Fibroblast of skin of left biceps (primary cell): ENCODE measurements around the gene GPR155.
"Not testable (repeated sequence)": the region's sequence is repeated elsewhere in the genome, so short reads cannot be mapped to it uniquely, and the experiment has no call there.

Experiments used
- DNase-seq, 2 experiments: peaks; one replicate each; pipeline ENCODE4 v3.0.0-alpha.2; 2013; ENCODE audit warnings: low read depth in 2 of 2

The GPR155 gene

GRCh38 chr2:174492963-174493431 lies 6.2 kb upstream of the GPR155 start:
- DNase-seq, result no peak

DNA sequence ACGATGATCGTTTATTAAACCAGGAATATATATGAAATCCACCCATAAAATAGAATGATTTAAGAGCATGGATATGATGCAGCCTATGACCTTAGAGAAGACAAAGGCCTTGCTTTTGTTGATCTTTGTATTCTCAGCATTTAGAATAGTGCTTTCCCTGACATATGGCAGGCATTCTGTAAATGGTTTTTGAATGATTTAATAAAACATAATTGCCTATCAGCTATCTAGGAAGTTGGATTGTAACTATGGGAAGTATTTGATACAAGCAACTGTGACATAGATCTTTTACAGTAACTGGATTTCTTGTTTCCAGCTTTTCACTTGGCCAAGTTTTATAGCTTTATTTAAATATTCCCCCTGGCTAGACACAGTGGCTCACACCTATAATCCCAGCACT lies 5.1 kb upstream of the GPR155 start:
- DNase-seq, result no peak

- no peak for DNase-seq
Observed at GRCh38 chr2:174490051-174490450, 3.2 kb upstream of the GPR155 start.

GRCh38 chr2:174489520-174489919 lies 2.7 kb upstream of the GPR155 start:
- not testable (repeated sequence) for DNase-seq

DNA sequence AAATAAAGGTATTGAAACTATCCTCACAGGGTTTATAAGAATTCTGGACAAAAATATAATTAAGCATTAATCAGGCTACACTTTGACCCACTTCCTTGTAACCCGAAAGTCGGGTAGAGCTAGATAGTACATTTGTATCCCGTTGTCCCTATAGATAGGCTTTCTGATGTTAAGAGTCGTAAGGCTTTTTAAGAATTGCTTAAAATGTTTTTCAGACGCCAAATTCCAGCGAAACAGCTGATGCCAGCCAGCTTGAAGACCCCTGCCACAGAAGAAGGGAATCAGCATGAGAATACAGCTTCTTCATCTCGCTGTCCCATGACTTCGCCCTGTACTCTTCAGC lies 962 bp upstream of the GPR155 start:
- no peak for DNase-seq

- peak; percentile 94 to 95 for DNase-seq
Observed at GRCh38 chr2:174487108-174487819, 435 bp upstream of the GPR155 start.

GRCh38 chr2:174485788-174486562 lies 854 bp downstream of the GPR155 start:
- no peak for DNase-seq

DNA sequence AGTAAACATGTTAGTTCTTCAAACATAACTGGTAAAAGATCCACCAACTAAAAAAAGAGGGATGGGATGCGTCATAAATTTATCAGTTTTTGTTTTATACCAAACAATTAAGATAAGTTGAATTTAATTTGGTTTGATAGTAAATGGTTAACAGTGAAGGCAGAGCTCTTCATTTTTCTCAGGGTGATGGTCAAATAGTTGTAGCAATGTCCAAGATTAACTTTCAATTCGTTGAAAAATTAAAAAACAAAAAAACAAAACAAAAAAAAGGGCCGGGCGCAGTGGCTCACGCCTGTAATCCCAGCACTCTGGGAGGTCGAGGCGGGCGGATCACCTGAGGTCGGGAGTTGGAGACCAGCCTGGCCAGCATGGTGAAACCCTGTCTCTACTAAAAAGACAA lies 1.8 kb downstream of the GPR155 start:
- not testable (repeated sequence) for DNase-seq

- no peak for DNase-seq
Observed at GRCh38 chr2:174484573-174484972, 2.3 kb downstream of the GPR155 start.

DNA sequence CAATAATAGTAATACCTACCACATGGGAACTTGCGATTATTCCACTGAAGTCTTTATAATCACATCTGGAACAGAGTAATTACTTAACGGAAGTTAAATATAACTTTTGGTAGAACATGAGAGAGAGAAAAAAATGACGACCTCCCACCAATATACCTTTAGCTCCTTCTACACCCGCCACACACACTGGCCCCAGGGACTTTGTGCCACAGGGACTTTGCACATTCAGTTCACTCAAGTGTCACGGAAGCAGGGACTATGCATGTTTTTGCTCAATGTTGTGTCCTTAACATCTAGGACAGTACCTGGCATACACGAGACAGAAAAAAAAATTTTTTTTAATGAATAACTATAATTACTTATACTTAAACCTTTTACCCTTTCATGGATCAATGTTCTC lies 4.0 kb downstream of the GPR155 start:
- DNase-seq, result no peak

- no peak for DNase-seq
Observed at GRCh38 chr2:174477759-174478158, 9.1 kb downstream of the GPR155 start.

DNA sequence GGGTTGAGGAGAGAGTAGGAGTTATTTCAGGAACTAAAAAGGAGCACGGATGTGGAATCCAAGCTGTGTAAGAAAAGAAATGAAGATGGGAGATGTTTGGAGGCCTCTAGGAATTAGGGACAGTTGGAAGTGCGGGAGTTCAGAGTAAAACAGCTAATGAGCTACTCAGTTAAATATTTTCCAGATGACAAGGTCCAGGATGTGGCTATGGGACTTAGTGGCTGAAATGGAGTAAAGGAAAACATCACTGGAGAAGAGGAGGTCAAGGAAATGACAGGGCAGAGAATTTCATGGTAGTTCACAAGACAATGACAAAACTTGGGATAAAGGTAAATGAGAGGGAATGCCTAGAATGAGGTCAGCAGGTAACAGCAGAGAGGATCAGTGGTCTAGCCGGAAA lies 13.0 kb downstream of the GPR155 start:
- DNase-seq, result no peak

DNA sequence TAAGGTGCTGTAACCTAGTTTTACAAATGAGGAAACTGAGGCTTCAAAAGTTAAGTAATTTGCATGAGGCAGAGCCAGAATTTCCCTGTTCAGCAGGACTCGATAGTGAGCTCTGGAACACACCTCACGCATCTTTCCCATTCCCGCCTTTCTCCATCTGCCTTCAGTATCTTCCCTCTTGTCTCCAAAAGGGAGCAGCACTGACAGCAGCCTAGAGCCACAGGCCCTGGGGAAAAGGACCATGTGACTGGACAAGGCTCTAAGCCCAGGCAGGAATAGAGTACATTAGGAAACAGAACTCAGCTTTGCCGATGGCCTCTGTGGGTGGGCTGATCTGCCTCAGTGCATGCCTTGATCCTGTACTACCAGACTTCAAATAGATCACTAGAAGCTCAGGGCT lies 21.5 kb downstream of the GPR155 start:
- DNase-seq, result no peak

- no peak for DNase-seq
Observed at GRCh38 chr2:174461221-174461620, 25.6 kb downstream of the GPR155 start.

DNA sequence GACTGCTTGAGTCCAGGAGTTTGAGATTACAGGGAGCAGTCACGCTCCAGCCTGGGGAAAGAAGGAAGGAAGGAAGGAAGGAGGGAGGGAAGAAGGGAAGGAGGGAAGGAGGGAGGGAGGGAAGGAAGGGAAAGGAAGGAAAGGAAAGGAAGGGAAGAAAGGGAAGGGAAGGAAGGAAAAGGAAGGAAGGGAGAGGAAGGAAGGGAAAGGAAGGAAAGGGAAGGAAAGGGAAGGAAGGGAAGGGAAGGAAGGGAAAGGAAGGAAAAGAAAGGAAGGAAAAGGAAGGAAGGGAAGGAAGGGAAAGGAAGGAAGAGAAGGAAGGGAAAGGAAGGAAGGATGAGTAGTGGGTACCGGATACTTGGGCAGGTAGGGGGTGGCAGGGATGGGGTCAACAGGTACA lies 32.3 kb downstream of the GPR155 start:
- DNase-seq, result no peak

DNA sequence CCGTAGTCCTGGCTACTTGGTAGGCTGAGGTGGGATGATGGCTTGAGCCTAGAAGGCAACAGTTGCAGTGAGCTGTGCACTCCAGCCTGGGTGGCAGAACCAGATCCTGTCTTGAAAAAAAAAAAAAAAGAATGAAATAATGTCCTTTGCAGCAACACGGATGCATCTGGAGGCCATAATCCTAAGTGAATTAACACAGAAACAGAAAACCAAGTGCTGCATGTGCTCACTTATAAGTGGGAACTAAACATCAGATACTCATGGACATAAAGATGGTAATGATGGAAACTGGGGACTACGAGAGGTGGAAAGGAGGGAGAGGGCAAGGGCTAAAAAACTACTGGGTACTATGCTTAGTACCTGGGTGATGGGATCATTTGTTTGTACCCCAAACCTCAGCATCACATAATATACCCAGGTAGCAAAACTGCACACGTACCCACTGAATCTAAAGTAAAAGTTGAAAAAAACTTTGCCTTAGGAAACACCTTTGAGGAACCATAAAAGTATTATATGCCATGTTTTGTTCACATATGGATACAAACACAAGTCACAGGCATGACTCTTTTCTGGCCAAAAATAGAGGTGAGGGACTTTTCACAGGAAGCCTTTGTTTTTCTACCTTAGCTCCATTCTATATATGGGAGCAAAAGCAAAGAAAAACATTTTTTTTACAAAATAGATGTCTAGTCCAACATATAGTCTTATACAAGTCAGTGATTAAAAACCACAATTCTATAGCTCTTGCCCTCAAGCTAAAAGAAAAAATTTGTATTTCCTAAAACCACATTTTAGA lies 36.6 kb downstream of the GPR155 start:
- no peak for DNase-seq

DNA sequence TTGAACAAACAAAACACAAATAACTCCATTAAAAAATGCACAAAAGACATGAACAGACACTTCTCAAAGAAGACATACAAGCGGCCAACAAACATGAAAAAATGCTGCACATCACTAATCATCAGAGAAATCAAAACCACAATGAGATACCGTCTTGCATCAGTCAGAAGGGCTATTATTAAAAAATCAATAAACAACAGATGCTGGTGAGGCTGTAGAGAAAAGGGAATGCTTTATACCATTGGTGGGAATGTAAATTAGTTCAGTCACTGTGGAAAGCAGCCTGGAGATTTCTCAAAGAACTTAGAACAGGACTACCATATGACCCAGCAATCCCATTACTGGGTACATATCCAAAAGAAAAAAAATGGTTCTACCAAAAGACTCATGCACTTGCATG lies 37.8 kb downstream of the GPR155 start:
- no peak for DNase-seq

DNA sequence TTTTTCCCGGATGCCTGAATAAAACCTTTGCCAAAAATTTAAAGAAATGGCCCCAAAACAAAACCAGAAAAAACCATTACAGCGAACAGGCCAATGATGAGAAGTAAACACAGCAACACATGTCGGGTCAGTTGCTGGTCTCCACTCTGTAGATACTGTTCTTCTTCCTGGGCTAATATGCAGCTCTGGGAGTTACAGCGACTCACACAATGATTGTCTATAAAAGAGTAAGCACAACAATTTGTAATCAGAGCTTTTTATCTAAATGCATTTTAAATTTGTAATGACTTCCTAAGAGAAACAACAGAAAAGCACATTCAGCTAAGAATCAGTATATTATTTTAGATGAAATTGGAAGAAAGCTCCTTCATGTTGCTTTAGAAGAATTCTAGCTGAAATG lies 40.3 kb downstream of the GPR155 start:
- no peak for DNase-seq

DNA sequence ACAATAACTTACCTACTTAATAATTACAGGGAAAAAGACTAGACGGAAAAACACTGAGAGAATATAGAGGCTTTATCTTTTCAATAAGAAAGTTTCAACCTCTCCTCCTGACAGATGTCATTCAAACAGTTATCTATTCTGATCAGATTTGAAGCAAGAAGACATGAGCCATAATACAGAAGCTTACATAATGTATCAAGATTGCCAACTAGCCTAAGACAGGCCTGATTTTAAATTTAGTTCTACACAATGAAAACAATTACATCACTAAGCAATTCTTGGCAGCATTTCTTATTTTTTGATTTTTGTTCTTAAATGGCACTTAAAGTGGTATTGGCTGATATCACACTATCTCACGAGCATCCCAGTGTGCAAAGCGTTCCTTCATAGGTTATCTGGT lies 41.6 kb downstream of the GPR155 start:
- DNase-seq, result no peak

DNA sequence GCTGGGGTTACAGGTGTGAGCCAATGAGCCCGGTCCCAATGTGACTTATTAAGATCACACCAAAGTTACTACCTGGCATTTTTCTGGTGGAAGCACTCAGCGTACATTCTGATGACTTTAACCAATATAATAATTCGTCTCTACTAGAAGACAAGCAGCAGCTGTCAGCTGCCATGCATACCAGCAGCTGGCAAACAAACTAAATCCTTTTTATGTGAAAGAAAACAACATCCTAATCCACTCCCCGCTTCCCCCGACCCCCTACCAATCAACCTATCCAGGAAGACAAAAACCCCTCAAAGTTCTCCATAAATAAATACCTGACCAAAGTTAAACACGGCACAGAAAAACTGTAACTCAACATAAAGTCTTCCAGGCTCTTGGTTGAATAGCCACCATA lies 42.1 kb downstream of the GPR155 start:
- no peak for DNase-seq

- peak; percentile 68 to 69 for DNase-seq
Observed at GRCh38 chr2:174442546-174443510, 44.0 kb downstream of the GPR155 start.
